HepG2 (cell line): ENCODE measurements around the gene IRX2.

Experiments
- ATF5 ChIP-seq: sonication (generic); formaldehyde crosslinking; IDR thresholded peaks from 2 replicates; pipeline ENCODE4 v1.4.0; 2020; ENCODE audit warnings: mild to moderate bottlenecking, low read depth, missing genetic modification reagents
- CTCF ChIP-seq: sonication (generic); formaldehyde crosslinking; IDR thresholded peaks from 2 replicates; pipeline ENCODE4 v1.5.0; 2020; ENCODE audit warnings: mild to moderate bottlenecking, missing genetic modification reagents, moderate library complexity
- GMEB2 ChIP-seq: IDR thresholded peaks from 2 replicates; pipeline ENCODE4 v1.6.1; 2016; ENCODE audit warnings: missing biosample characterization, missing genetic modification reagents, low read depth
- JUN ChIP-seq: sonication (generic); formaldehyde crosslinking; IDR thresholded peaks from 2 replicates; pipeline ENCODE4 v1.4.0; 2020; ENCODE audit warnings: mild to moderate bottlenecking, missing genetic modification reagents
- KDM4B ChIP-seq: sonication (generic); formaldehyde crosslinking; IDR thresholded peaks from 2 replicates; pipeline ENCODE4 v1.4.0; 2020; ENCODE audit warnings: missing genetic modification reagents
- NCOA5 ChIP-seq: sonication (generic); formaldehyde crosslinking; IDR thresholded peaks from 2 replicates; pipeline ENCODE4 v1.4.0; 2020; ENCODE audit warnings: missing genetic modification reagents
- PTBP1 ChIP-seq: fragments of 200-400 bp; formaldehyde crosslinking; IDR thresholded peaks from 2 replicates; pipeline ENCODE4 v1.6.1; 2018; ENCODE audit warnings: low read length, low read depth; ENCODE audit not compliant: poor library complexity, severe bottlenecking
- SIN3B ChIP-seq: fragments of 150-350 bp; IDR thresholded peaks from 2 replicates; pipeline ENCODE4 v1.6.1; 2014; ENCODE audit warnings: low read length
- SP1 ChIP-seq, 2 experiments: fragments of 450-650 bp in 1 of 2; sonication (generic) in 1 of 2; formaldehyde crosslinking in 1 of 2; IDR thresholded peaks; 2 replicates each; pipeline versions ENCODE4 v1.4.0 to v1.6.1; 2016 to 2020; ENCODE audit warnings: missing genetic modification reagents in 1 of 2
- TCF7L2 ChIP-seq: IDR thresholded peaks from 2 replicates; pipeline ENCODE4 v1.6.1; 2011; ENCODE audit warnings: mild to moderate bottlenecking, low read depth, low read length, moderate library complexity
- ZFP36 ChIP-seq: fragments of 150-350 bp; IDR thresholded peaks from 2 replicates; pipeline ENCODE4 v1.6.1; 2018; ENCODE audit warnings: borderline replicate concordance, low read length, low read depth; ENCODE audit not compliant: partially characterized antibody
- ZNF331 ChIP-seq: sonication (generic); formaldehyde crosslinking; IDR thresholded peaks from 2 replicates; pipeline ENCODE4 v1.4.0; 2020; ENCODE audit warnings: missing genetic modification reagents
- ZNF629 ChIP-seq: sonication (generic); formaldehyde crosslinking; conservative IDR thresholded peaks from 2 replicates; pipeline ENCODE4 v1.5.0; 2020; ENCODE audit warnings: missing genetic modification reagents
- ZNF672 ChIP-seq: sonication (generic); formaldehyde crosslinking; IDR thresholded peaks from 2 replicates; pipeline ENCODE4 v1.8.1; 2022; ENCODE audit warnings: missing genetic modification reagents

GRCh38 chr5:2751592-2752021 is at the start of gene IRX2:
- TF ChIP-seq ZNF331 (CRISPR knock-in tag): no peak
- no peak for TF ChIP-seq GMEB2 (CRISPR knock-in tag)
- TF ChIP-seq ZFP36: no peak
- no peak for TF ChIP-seq JUN (CRISPR knock-in tag)
- TF ChIP-seq KDM4B (CRISPR knock-in tag): no peak
- TF ChIP-seq PTBP1: no peak
- TF ChIP-seq TCF7L2: no peak
- no peak for TF ChIP-seq SIN3B
- TF ChIP-seq NCOA5 (CRISPR knock-in tag): no peak
- TF ChIP-seq SP1 (IDR thresholded peaks at IDR 0.05): no peak
- no peak for TF ChIP-seq SP1 (CRISPR knock-in tag; IDR thresholded peaks at IDR 0.05)
- TF ChIP-seq CTCF (CRISPR knock-in tag): no peak
- TF ChIP-seq ZNF629 (CRISPR knock-in tag): no peak
- no peak for TF ChIP-seq ZNF672 (CRISPR knock-in tag)
- TF ChIP-seq ATF5: no peak
